WERI-Rb-1 (cell line): ENCODE measurements around the gene STK10.
"Not testable (repeated sequence)": the region's sequence is repeated elsewhere in the genome, so short reads cannot be mapped to it uniquely, and the experiment has no call there.

Experiments used
- DNase-seq: peaks from one replicate; pipeline ENCODE4 v3.0.0-alpha.2; 2020
- H3K27ac ChIP-seq: fragments of 250-450 bp; sonication (Bioruptor Pico); 2 replicates; pipeline ENCODE4 v1.5.1; 2020; ENCODE audit warnings: mild to moderate bottlenecking, moderate library complexity
- H3K27me3 ChIP-seq: fragments of 250-450 bp; sonication (Bioruptor Pico); 2 replicates; pipeline ENCODE4 v1.5.1; 2021; ENCODE audit warnings: mild to moderate bottlenecking, low read depth, moderate library complexity; ENCODE audit not compliant: insufficient read depth, severe bottlenecking
- H3K36me3 ChIP-seq: fragments of 250-450 bp; sonication (Bioruptor Pico); 2 replicates; pipeline ENCODE4 v1.5.1; 2020; ENCODE audit warnings: mild to moderate bottlenecking, moderate library complexity
- H3K4me3 ChIP-seq: 2 replicates; pipeline ENCODE4 v1.5.1; 2011; ENCODE audit warnings: low read depth, mild to moderate bottlenecking, control low read depth, low read length
- H3K9me3 ChIP-seq: fragments of 250-450 bp; sonication (Bioruptor Pico); 2 replicates; pipeline ENCODE4 v1.5.1; 2021; ENCODE audit warnings: mild to moderate bottlenecking, moderate library complexity; ENCODE audit not compliant: severe bottlenecking
- CTCF ChIP-seq: IDR thresholded peaks from 2 replicates; pipeline ENCODE4 v1.5.1; 2011; ENCODE audit warnings: low read depth, mild to moderate bottlenecking, control low read depth, inconsistent platforms, low read length

Gene STK10

DNA sequence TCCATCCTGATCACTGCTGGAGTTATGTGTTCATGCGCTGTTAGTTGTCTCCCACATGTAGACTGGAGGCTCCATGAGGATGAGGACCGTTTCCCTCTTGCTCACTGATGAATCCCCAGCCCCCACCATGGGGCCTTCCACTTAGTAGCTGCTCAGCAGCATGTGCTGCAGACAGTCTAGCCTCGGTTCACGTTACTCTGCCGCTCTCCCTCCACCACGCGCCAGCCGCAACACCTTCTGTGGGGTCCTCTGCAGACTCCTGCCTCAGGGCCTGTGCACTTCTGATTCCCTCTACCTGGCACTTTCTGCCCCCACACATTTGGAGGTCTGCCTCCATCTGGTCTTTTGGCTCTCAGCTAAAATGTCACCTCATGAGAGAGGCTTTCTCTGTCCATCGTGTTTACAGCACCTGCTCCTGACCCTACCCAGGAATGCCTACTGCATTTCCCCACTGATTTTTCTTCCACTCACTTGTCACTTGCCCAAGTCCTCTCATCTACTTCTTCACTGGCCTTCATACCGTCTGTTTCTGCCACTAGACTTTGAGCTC lies 36.3 kb downstream of the STK10 start:
- TF ChIP-seq CTCF = no peak
- H3K27me3 ChIP-seq = no peaks in the 10 kb centered on the region
- no peak for DNase-seq
- H3K36me3 ChIP-seq = no peaks in the 10 kb centered on the region; the same call in 1 of the 2 replicates
- no peaks in the 10 kb centered on the region for H3K9me3 ChIP-seq
- no peak overlapping the region for H3K27ac ChIP-seq
- H3K4me3 ChIP-seq = no peak overlapping the region

GRCh38 chr5:172150514-172151425 lies 37.3 kb downstream of the STK10 start:
- H3K27me3 ChIP-seq = no peaks in the 10 kb centered on the region
- no peaks in the 10 kb centered on the region for H3K36me3 ChIP-seq
- TF ChIP-seq CTCF = no peak
- no peak for DNase-seq
- no peak overlapping the region for H3K27ac ChIP-seq
- H3K9me3 ChIP-seq = no peaks in the 10 kb centered on the region
- H3K4me3 ChIP-seq = no peak overlapping the region

DNA sequence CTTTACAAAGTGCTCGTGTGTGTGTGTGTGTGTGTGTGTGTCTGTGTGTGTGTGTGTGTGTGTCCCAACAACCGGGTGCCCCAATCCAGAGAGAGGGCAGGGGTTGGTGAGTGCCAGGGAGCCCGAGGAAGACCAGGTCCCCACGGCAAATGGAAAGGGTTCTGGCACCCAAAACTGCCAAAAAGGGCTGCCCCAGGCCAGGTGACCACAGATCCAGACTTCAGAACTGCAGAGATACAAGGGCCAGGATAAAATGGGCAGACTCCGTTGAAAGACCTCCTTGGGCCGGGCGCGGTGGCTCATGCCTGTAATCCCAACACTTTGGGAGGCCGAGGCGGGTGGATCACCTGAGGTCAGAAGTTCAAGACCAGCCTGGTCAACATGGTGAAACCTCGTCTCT lies 38.5 kb downstream of the STK10 start:
- not testable (repeated sequence) for H3K9me3 ChIP-seq, H3K4me3 ChIP-seq, H3K27me3 ChIP-seq, H3K36me3 ChIP-seq, H3K27ac ChIP-seq, DNase-seq

- DNase-seq = no peak
- TF ChIP-seq CTCF = no peak
- Histone ChIP-seq H3K9me3 (no peaks in the 10 kb centered on the region), H3K27ac (no peak overlapping the region), H3K36me3 (no peaks in the 10 kb centered on the region), H3K27me3 (no peaks in the 10 kb centered on the region), H3K4me3 (no peak overlapping the region)
These were observed 39.0 kb downstream of the STK10 start for GRCh38 chr5:172149073-172149472.

GRCh38 chr5:172148381-172148780 lies 39.6 kb downstream of the STK10 start:
- no peak for DNase-seq
- Histone ChIP-seq H3K4me3 (no peak overlapping the region), H3K9me3 (no peaks in the 10 kb centered on the region), H3K36me3 (no peaks in the 10 kb centered on the region), H3K27ac (no peak overlapping the region), H3K27me3 (no peaks in the 10 kb centered on the region)
- TF ChIP-seq CTCF = no peak

- no peak overlapping the region for H3K4me3 ChIP-seq
- no peak for TF ChIP-seq CTCF
- H3K27ac ChIP-seq = no peak overlapping the region
- H3K36me3 ChIP-seq = no peaks in the 10 kb centered on the region
- H3K9me3 ChIP-seq = no peaks in the 10 kb centered on the region
- DNase-seq = no peak
- H3K27me3 ChIP-seq = no peaks in the 10 kb centered on the region
These were observed 40.2 kb downstream of the STK10 start for GRCh38 chr5:172147857-172148256.
